Astrocyte (in vitro differentiated cells and primary cell): ENCODE results near the gene ATP6V0B.

Source experiments
- CTCF ChIP-seq: IDR thresholded peaks from 2 replicates; pipeline ENCODE4 v1.5.1; 2011; ENCODE audit warnings: low read depth, mild to moderate bottlenecking, inconsistent platforms, low read length, moderate library complexity; ENCODE audit not compliant: insufficient read depth
- EZH2 ChIP-seq: IDR thresholded peaks from 2 replicates; pipeline ENCODE4 v1.6.1; 2012; ENCODE audit warnings: mild to moderate bottlenecking, low read length, inconsistent platforms; ENCODE audit not compliant: insufficient read depth

- TF ChIP-seq CTCF (no peak), EZH2 (no peak)
Measured at GRCh38 chr1:43958351-43959255, 16.2 kb upstream of the ATP6V0B start.
